Endodermal cell (in vitro differentiated cells): ENCODE measurements around the gene ZCCHC24. TPM values are rescaled to one million over a fixed set of nuclear protein-coding genes. Genes with fewer than 3 reads are reported as not detected.

Experiments used
- DNase-seq: peaks from one replicate; pipeline ENCODE4 v3.0.0-alpha.2; 2017
- H3K27ac ChIP-seq: 2 replicates; pipeline ENCODE4 v1.5.1; 2013; ENCODE audit warnings: mild to moderate bottlenecking, low read depth, low read length, moderate library complexity
- H3K27me3 ChIP-seq: 2 replicates; pipeline ENCODE4 v1.6.1; 2013; ENCODE audit warnings: mild to moderate bottlenecking, low read length, moderate library complexity; ENCODE audit not compliant: insufficient read depth, control insufficient read depth, poor library complexity, severe bottlenecking
- H3K36me3 ChIP-seq: 2 replicates; pipeline ENCODE4 v1.7.0; 2013; ENCODE audit warnings: mild to moderate bottlenecking, low read length, moderate library complexity; ENCODE audit not compliant: control insufficient read depth, insufficient read depth
- H3K4me1 ChIP-seq: one replicate; pipeline ENCODE4 v1.7.0; 2013; ENCODE audit warnings: low read length; ENCODE audit not compliant: control insufficient read depth, insufficient read depth
- H3K4me3 ChIP-seq: 2 replicates; pipeline ENCODE4 v1.5.1; 2013; ENCODE audit warnings: mild to moderate bottlenecking, low read length, moderate library complexity
- H3K9ac ChIP-seq: 2 replicates; pipeline ENCODE4 v1.6.1; 2013; ENCODE audit warnings: mild to moderate bottlenecking, low read length, moderate library complexity; ENCODE audit not compliant: poor library complexity, severe bottlenecking; ENCODE audit errors: extremely low read depth
- H3K9me3 ChIP-seq: 2 replicates; pipeline ENCODE4 v1.6.1; 2013; ENCODE audit warnings: mild to moderate bottlenecking, low read length, moderate library complexity; ENCODE audit not compliant: control insufficient read depth
- H3K27ac Mint-ChIP-seq: 2 replicates; pipeline ENCODE4 v1.8.0; 2020; ENCODE audit warnings: mixed read lengths
- H3K27me3 Mint-ChIP-seq: 2 replicates; pipeline ENCODE4 v1.8.0; 2021; ENCODE audit warnings: mild to moderate bottlenecking, mixed read lengths; ENCODE audit not compliant: insufficient read depth
- H3K36me3 Mint-ChIP-seq: 2 replicates; pipeline ENCODE4 v1.8.0; 2020; ENCODE audit warnings: low read depth, mixed read lengths
- H3K4me1 Mint-ChIP-seq: 2 replicates; pipeline ENCODE4 v1.8.0; 2020; ENCODE audit warnings: mixed read lengths
- H3K4me3 Mint-ChIP-seq: 2 replicates; pipeline ENCODE4 v1.8.0; 2020; ENCODE audit warnings: mild to moderate bottlenecking, moderate library complexity, mixed read lengths
- H3K9me3 Mint-ChIP-seq: 2 replicates; pipeline ENCODE4 v1.8.0; 2020; ENCODE audit warnings: mild to moderate bottlenecking, mixed read lengths
- CTCF ChIP-seq: fragments of 200-600 bp; sonication (generic); conservative IDR thresholded peaks from 2 replicates; pipeline ENCODE4 v1.5.0; 2021; ENCODE audit warnings: antibody characterized with exemption, mild to moderate bottlenecking
- WGBS, 2 experiments: methylation state at CpG; one replicate each; pipeline versions ENCODE4 v1.1.5 to v1.1.7; 2013; ENCODE audit warnings: missing lambda C conversion rate in 2 of 2, mixed read lengths in 1 of 2; ENCODE audit not compliant: insufficient coverage in 1 of 2, insufficient read length in 1 of 2; 5-methylcytosine and 5-hydroxymethylcytosine counted together
- total RNA-seq, 2 donors: library from RNA; stranded (reverse); fragmentation: NEBNext Ultra II Directional in 1 of 2; extraction: Animal tissue kit (Norgen Biotek cat#: 25700) in 1 of 2; gene quantifications; 2 replicates in 1 of 2; 3 replicates in 1 of 2; pipeline ENCODE4 v1.2.1, GENCODE V29; 2021

ZCCHC24 gene
- total RNA-seq, 2 donors from 2014 or later: 7.6 to 10.7 TPM

- H3K9me3 Mint-ChIP-seq: no peaks in the 10 kb centered on the region
- Histone ChIP-seq H3K9me3 (no peaks in the 10 kb centered on the region), H3K9ac (no peak overlapping the region), H3K36me3 (no peaks in the 10 kb centered on the region), H3K4me3 (no peak overlapping the region), H3K27ac (no peak overlapping the region), H3K27me3 (no peaks in the 10 kb centered on the region), H3K4me1 (peaks cover 8% of the 10 kb centered on the region)
- no peaks in the 10 kb centered on the region for H3K36me3 Mint-ChIP-seq
- TF ChIP-seq CTCF: no peak
- H3K4me1 Mint-ChIP-seq: peaks cover 16% of the 10 kb centered on the region
- H3K27me3 Mint-ChIP-seq: no peaks in the 10 kb centered on the region
- 94 to 98% methylated on average over 5 to 17 of the region's 17 CpGs for WGBS, 2 experiments
- H3K27ac Mint-ChIP-seq: no peak overlapping the region
- peak; percentile 34 for DNase-seq
- no peak overlapping the region for H3K4me3 Mint-ChIP-seq
Observed at GRCh38 chr10:79407811-79408795, 37.3 kb downstream of the ZCCHC24 start.

- no peaks in the 10 kb centered on the region for H3K36me3 ChIP-seq
- 91 to 92% methylated on average over 9 of the region's 9 CpGs for WGBS, 2 experiments
- TF ChIP-seq CTCF: no peak
- no peaks in the 10 kb centered on the region for H3K27me3 ChIP-seq
- Mint-ChIP-seq H3K36me3 (no peaks in the 10 kb centered on the region), H3K4me1 (peaks cover 18% of the 10 kb centered on the region), H3K4me3 (no peak overlapping the region), H3K27ac (peak overlapping the region; percentile 13), H3K9me3 (no peaks in the 10 kb centered on the region), H3K27me3 (no peaks in the 10 kb centered on the region)
- H3K4me3 ChIP-seq: no peak overlapping the region
- H3K9me3 ChIP-seq: no peaks in the 10 kb centered on the region
- no peak overlapping the region for H3K9ac ChIP-seq
- peak; percentile 38 for DNase-seq
- no peak overlapping the region for H3K27ac ChIP-seq
- H3K4me1 ChIP-seq: peaks cover 9% of the 10 kb centered on the region
Observed at GRCh38 chr10:79407423-79407796, 38.0 kb downstream of the ZCCHC24 start.

- no peaks in the 10 kb centered on the region for H3K36me3 Mint-ChIP-seq
- peak; percentile 46 for DNase-seq
- H3K36me3 ChIP-seq: no peaks in the 10 kb centered on the region
- H3K27me3 ChIP-seq: no peaks in the 10 kb centered on the region
- no peak overlapping the region for H3K9ac ChIP-seq
- no peak for TF ChIP-seq CTCF
- H3K4me1 Mint-ChIP-seq: peaks cover 18% of the 10 kb centered on the region
- H3K4me1 ChIP-seq: peaks cover 9% of the 10 kb centered on the region
- H3K27ac ChIP-seq: no peak overlapping the region
- no peaks in the 10 kb centered on the region for H3K9me3 Mint-ChIP-seq
- H3K27ac Mint-ChIP-seq: peak overlapping the region; percentile 13
- 75 to 93% methylated on average over 6 to 13 of the region's 13 CpGs for WGBS, 2 experiments
- no peak overlapping the region for H3K4me3 ChIP-seq
- no peak overlapping the region for H3K4me3 Mint-ChIP-seq
- no peaks in the 10 kb centered on the region for H3K9me3 ChIP-seq
- H3K27me3 Mint-ChIP-seq: no peaks in the 10 kb centered on the region
Observed at GRCh38 chr10:79406683-79407422, 38.6 kb downstream of the ZCCHC24 start.
